ENCODE measurements around the gene SLC10A6.

- TF ChIP-seq POLR2A (IDR thresholded peaks at IDR 0.05; ENCODE audit: low read depth, low read length) = no peak
- no peak for TF ChIP-seq POLR2AphosphoS5 (IDR thresholded peaks at IDR 0.05; ENCODE audit: low read depth, low read length)
- TF ChIP-seq TAF1 (IDR thresholded peaks at IDR 0.05; ENCODE audit: low read depth, low read length) = no peak
- TF ChIP-seq POU2F2 (IDR thresholded peaks at IDR 0.05; ENCODE audit: low read depth, low read length) = no peak
- TF ChIP-seq SPI1 (IDR thresholded peaks at IDR 0.05; ENCODE audit: low read depth, low read length) = no peak
- no peak for TF ChIP-seq PAX5 (IDR thresholded peaks at IDR 0.05; ENCODE audit: insufficient read depth, low read length, severe bottlenecking)
These were observed 4.0 kb upstream of the SLC10A6 start for GRCh38 chr4:86853209-86853608.
